Measurements from ENCODE around the gene ENPEP.

ENPEP gene

GRCh38 chr4:110597582-110597981 lies 121.6 kb downstream of the ENPEP start:
- Histone ChIP-seq H3K36me3 (ENCODE audit: control insufficient read depth, insufficient read depth, low read length) (no peaks in the 10 kb centered on the region), H3K4me3 (ENCODE audit: low read length) (no peak overlapping the region), H3K27ac (ENCODE audit: low read length) (no peak overlapping the region), H3K4me1 (ENCODE audit: control insufficient read depth, insufficient read depth, low read length) (no peaks in the 10 kb centered on the region), H3K9me3 (ENCODE audit: control insufficient read depth, insufficient read depth, low read length) (no peaks in the 10 kb centered on the region), H3K27me3 (ENCODE audit: control insufficient read depth, insufficient read depth, low read length) (no peaks in the 10 kb centered on the region)
- no peak for DNase-seq (ENCODE audit: low read depth, low spot score)

GRCh38 chr4:110602061-110602460 lies 126.1 kb downstream of the ENPEP start:
- Histone ChIP-seq H3K4me3 (ENCODE audit: low read length) (no peak overlapping the region), H3K36me3 (ENCODE audit: control insufficient read depth, insufficient read depth, low read length) (no peaks in the 10 kb centered on the region), H3K27ac (ENCODE audit: low read length) (no peak overlapping the region), H3K9me3 (ENCODE audit: control insufficient read depth, insufficient read depth, low read length) (no peaks in the 10 kb centered on the region), H3K27me3 (ENCODE audit: control insufficient read depth, insufficient read depth, low read length) (no peaks in the 10 kb centered on the region), H3K4me1 (ENCODE audit: control insufficient read depth, insufficient read depth, low read length) (no peaks in the 10 kb centered on the region)
- no peak for DNase-seq (ENCODE audit: low read depth, low spot score)
- no CpG with 5 or more reads among the region's 2 CpGs for WGBS (ENCODE audit: insufficient coverage, insufficient read length)

GRCh38 chr4:110605077-110605476 lies 129.1 kb downstream of the ENPEP start:
- WGBS (ENCODE audit: insufficient coverage, insufficient read length) = no CpG with 5 or more reads among the region's 1 CpG
- Histone ChIP-seq H3K9me3 (ENCODE audit: control insufficient read depth, insufficient read depth, low read length) (no peaks in the 10 kb centered on the region), H3K36me3 (ENCODE audit: control insufficient read depth, insufficient read depth, low read length) (no peaks in the 10 kb centered on the region), H3K27ac (ENCODE audit: low read length) (no peak overlapping the region), H3K4me1 (ENCODE audit: control insufficient read depth, insufficient read depth, low read length) (peaks cover 3% of the 10 kb centered on the region; the same call in 1 of the 2 replicates), H3K27me3 (ENCODE audit: control insufficient read depth, insufficient read depth, low read length) (peaks cover 5% of the 10 kb centered on the region; the same call in 1 of the 2 replicates), H3K4me3 (ENCODE audit: low read length) (no peak overlapping the region)
- no peak for DNase-seq (ENCODE audit: low read depth, low spot score)

- Histone ChIP-seq H3K27ac (ENCODE audit: low read length) (no peak overlapping the region), H3K36me3 (ENCODE audit: control insufficient read depth, insufficient read depth, low read length) (no peaks in the 10 kb centered on the region), H3K4me1 (ENCODE audit: control insufficient read depth, insufficient read depth, low read length) (peaks cover 3% of the 10 kb centered on the region; the same call in 1 of the 2 replicates), H3K4me3 (ENCODE audit: low read length) (no peak overlapping the region), H3K27me3 (ENCODE audit: control insufficient read depth, insufficient read depth, low read length) (peaks cover 34% of the 10 kb centered on the region), H3K9me3 (ENCODE audit: control insufficient read depth, insufficient read depth, low read length) (no peaks in the 10 kb centered on the region)
- DNase-seq (ENCODE audit: low read depth, low spot score) = no peak
- no CpG with 5 or more reads among the region's 6 CpGs for WGBS (ENCODE audit: insufficient coverage, insufficient read length)
Observed at GRCh38 chr4:110609044-110609750, 133.2 kb downstream of the ENPEP start.

- WGBS (ENCODE audit: insufficient coverage, insufficient read length) = no CpG with 5 or more reads among the region's 20 CpGs
- H3K27ac ChIP-seq (ENCODE audit: low read length) = no peak overlapping the region
- DNase-seq (ENCODE audit: low read depth, low spot score) = no peak
- H3K4me3 ChIP-seq (ENCODE audit: low read length) = no peak overlapping the region
- peaks cover 3% of the 10 kb centered on the region; the same call in 1 of the 2 replicates for H3K4me1 ChIP-seq (ENCODE audit: control insufficient read depth, insufficient read depth, low read length)
- H3K9me3 ChIP-seq (ENCODE audit: control insufficient read depth, insufficient read depth, low read length) = no peaks in the 10 kb centered on the region
- no peaks in the 10 kb centered on the region for H3K36me3 ChIP-seq (ENCODE audit: control insufficient read depth, insufficient read depth, low read length)
- peaks cover 38% of the 10 kb centered on the region for H3K27me3 ChIP-seq (ENCODE audit: control insufficient read depth, insufficient read depth, low read length)
Observed at GRCh38 chr4:110610620-110610939, 134.6 kb downstream of the ENPEP start.

GRCh38 chr4:110610940-110611831 lies 135.2 kb downstream of the ENPEP start:
- no peak for DNase-seq (ENCODE audit: low read depth, low spot score)
- Histone ChIP-seq H3K36me3 (ENCODE audit: control insufficient read depth, insufficient read depth, low read length) (no peaks in the 10 kb centered on the region), H3K4me3 (ENCODE audit: low read length) (no peak overlapping the region), H3K27me3 (ENCODE audit: control insufficient read depth, insufficient read depth, low read length) (peaks cover 38% of the 10 kb centered on the region), H3K9me3 (ENCODE audit: control insufficient read depth, insufficient read depth, low read length) (no peaks in the 10 kb centered on the region), H3K27ac (ENCODE audit: low read length) (no peak overlapping the region), H3K4me1 (ENCODE audit: control insufficient read depth, insufficient read depth, low read length) (peaks cover 3% of the 10 kb centered on the region; the same call in 1 of the 2 replicates)
- WGBS (ENCODE audit: insufficient coverage, insufficient read length) = no CpG with 5 or more reads among the region's 54 CpGs

- peaks cover 41% of the 10 kb centered on the region for H3K27me3 ChIP-seq (ENCODE audit: control insufficient read depth, insufficient read depth, low read length)
- no CpG with 5 or more reads among the region's 30 CpGs for WGBS (ENCODE audit: insufficient coverage, insufficient read length)
- H3K4me3 ChIP-seq (ENCODE audit: low read length) = no peak overlapping the region
- H3K9me3 ChIP-seq (ENCODE audit: control insufficient read depth, insufficient read depth, low read length) = no peaks in the 10 kb centered on the region
- no peaks in the 10 kb centered on the region for H3K36me3 ChIP-seq (ENCODE audit: control insufficient read depth, insufficient read depth, low read length)
- peaks cover 3% of the 10 kb centered on the region; the same call in 1 of the 2 replicates for H3K4me1 ChIP-seq (ENCODE audit: control insufficient read depth, insufficient read depth, low read length)
- no peak overlapping the region for H3K27ac ChIP-seq (ENCODE audit: low read length)
- no peak for DNase-seq (ENCODE audit: low read depth, low spot score)
Observed at GRCh38 chr4:110611968-110612447, 136.1 kb downstream of the ENPEP start.

GRCh38 chr4:110612631-110613269 lies 136.8 kb downstream of the ENPEP start:
- no CpG with 5 or more reads among the region's 23 CpGs for WGBS (ENCODE audit: insufficient coverage, insufficient read length)

GRCh38 chr4:110613745-110614144 lies 137.8 kb downstream of the ENPEP start:
- Histone ChIP-seq H3K27ac (ENCODE audit: low read length) (no peak overlapping the region), H3K9me3 (ENCODE audit: control insufficient read depth, insufficient read depth, low read length) (no peaks in the 10 kb centered on the region), H3K4me1 (ENCODE audit: control insufficient read depth, insufficient read depth, low read length) (peaks cover 3% of the 10 kb centered on the region; the same call in 1 of the 2 replicates), H3K4me3 (ENCODE audit: low read length) (no peak overlapping the region), H3K36me3 (ENCODE audit: control insufficient read depth, insufficient read depth, low read length) (no peaks in the 10 kb centered on the region), H3K27me3 (ENCODE audit: control insufficient read depth, insufficient read depth, low read length) (peaks cover 53% of the 10 kb centered on the region)
- no peak for DNase-seq (ENCODE audit: low read depth, low spot score)
- WGBS (ENCODE audit: insufficient coverage, insufficient read length) = no CpG with 5 or more reads among the region's 3 CpGs

More at GRCh38 chr4:110612631-110613269, 136.8 kb downstream of the ENPEP start:
- Histone ChIP-seq H3K36me3 (ENCODE audit: control insufficient read depth, insufficient read depth, low read length) (no peaks in the 10 kb centered on the region), H3K9me3 (ENCODE audit: control insufficient read depth, insufficient read depth, low read length) (no peaks in the 10 kb centered on the region), H3K27me3 (ENCODE audit: control insufficient read depth, insufficient read depth, low read length) (peaks cover 43% of the 10 kb centered on the region), H3K4me3 (ENCODE audit: low read length) (no peak overlapping the region), H3K4me1 (ENCODE audit: control insufficient read depth, insufficient read depth, low read length) (peaks cover 3% of the 10 kb centered on the region; the same call in 1 of the 2 replicates), H3K27ac (ENCODE audit: low read length) (no peak overlapping the region)
- DNase-seq (ENCODE audit: low read depth, low spot score) = no peak

Measured in iPS DF 6.9 (cell line).